C4-2B (cell line): ENCODE data around the gene TAF1B.

Experiments
- CTCF ChIP-seq: fragments of 450-650 bp; conservative IDR thresholded peaks from 2 replicates; pipeline ENCODE4 v1.5.1; 2017; ENCODE audit warnings: mild to moderate bottlenecking
- ZFX ChIP-seq: fragments of 450-650 bp; IDR thresholded peaks from 2 replicates; pipeline ENCODE4 v1.6.1; 2017

GRCh38 chr2:9907402-9907801 is 64.1 kb downstream of the TAF1B start:
- TF ChIP-seq CTCF (no peak), ZFX (no peak)
